Uterus (tissue), 4 donors: ENCODE measurements around the gene EPHB6. TPM values are rescaled to one million over a fixed set of nuclear protein-coding genes. Genes with fewer than 3 reads are reported as not detected.

Source experiments
- DNase-seq, 2 donors: peaks; one replicate each; pipeline ENCODE4 v3.0.0-alpha.2; 2019 to 2020
- H3K27ac ChIP-seq, 2 donors: fragments of 200-600 bp; sonication (generic); 1 replicate in 1 of 2; 2 replicates in 1 of 2; pipeline ENCODE4 v1.5.1; 2016 to 2018
- H3K27me3 ChIP-seq, 2 donors: fragments of 200-600 bp; sonication (generic); one replicate each; pipeline ENCODE4 v1.5.1; 2018 to 2019; ENCODE audit warnings: control low read depth in 1 of 2
- H3K36me3 ChIP-seq, 2 donors: fragments of 200-600 bp; sonication (generic); one replicate each; pipeline ENCODE4 v1.5.1; 2019; ENCODE audit warnings: control low read depth in 1 of 2
- H3K4me1 ChIP-seq, 2 donors: fragments of 200-600 bp; sonication (generic); one replicate each; pipeline ENCODE4 v1.5.1; 2018 to 2019; ENCODE audit warnings: control low read depth in 1 of 2
- H3K4me3 ChIP-seq, 2 donors: fragments of 200-600 bp; sonication (generic); 1 replicate in 1 of 2; 2 replicates in 1 of 2; pipeline ENCODE4 v1.5.1; 2018 to 2019; ENCODE audit warnings: mild to moderate bottlenecking in 1 of 2
- H3K9me3 ChIP-seq, 2 donors: fragments of 200-600 bp; sonication (generic); one replicate each; pipeline ENCODE4 v1.5.1; 2019; ENCODE audit warnings: control low read depth in 1 of 2
- CTCF ChIP-seq, 4 experiments: fragments of 200-600 bp in 2 of 4; fragments of 450-650 bp in 2 of 4; sonication (generic) in 2 of 4; IDR thresholded peaks; one replicate each; pipeline ENCODE4 v1.5.1; 2016 to 2019; ENCODE audit warnings: antibody characterized with exemption in 4 of 4, mild to moderate bottlenecking in 2 of 4, moderate library complexity in 1 of 4
- POLR2A ChIP-seq, 2 donors: fragments of 450-650 bp; IDR thresholded peaks; one replicate each; pipeline ENCODE4 v1.6.1; 2016; ENCODE audit warnings: antibody characterized with exemption in 2 of 2, mild to moderate bottlenecking in 1 of 2, moderate library complexity in 1 of 2
- intact Hi-C: fragments of 100-400 bp; cut with DNase I; formaldehyde crosslinking; loops from one replicate; pipeline ENCODE4 v1.15.1; 2023; ENCODE audit warnings: low total_unique reads
- total RNA-seq, 4 donors: library from RNA; depleted of rRNA in 3 of 4; stranded (reverse); fragments of >200 nt in 3 of 4; gene quantifications; one replicate each; pipeline versions ENCODE4 v1.1.0 to v1.2.4, GENCODE V29; 2014 to 2023
- donor health status: DM: yes; HTN: yes; CAD: no.

The EPHB6 gene
- total RNA-seq, 4 donors from 2014 or later = 1.5 to 34.6 (median 21.9) TPM

GRCh38 chr7:142905759-142906158, 50.9 kb downstream of the EPHB6 start:
- Histone ChIP-seq H3K9me3 (no peaks in the 10 kb centered on the region), H3K4me3 (no peak overlapping the region), H3K27me3 (no peaks in the 10 kb centered on the region), H3K27ac (no peak overlapping the region), H3K36me3 (no peaks in the 10 kb centered on the region), H3K4me1 (no peaks in the 10 kb centered on the region)
- DNase-seq = no peak
- TF ChIP-seq POLR2A (IDR thresholded peaks at IDR 0.05) (no peak), CTCF (IDR thresholded peaks at IDR 0.05) (no peak)
- intact Hi-C loops = no loop called here

- H3K9me3 ChIP-seq = no peaks in the 10 kb centered on the region
- H3K36me3 ChIP-seq = no peaks in the 10 kb centered on the region
- H3K27ac ChIP-seq = no peak overlapping the region
Measured at GRCh38 chr7:142906643-142907042, 51.8 kb downstream of the EPHB6 start.

GRCh38 chr7:142908290-142908689, 53.4 kb downstream of the EPHB6 start:
- Histone ChIP-seq H3K9me3 (no peaks in the 10 kb centered on the region), H3K27me3 (no peaks in the 10 kb centered on the region), H3K4me1 (no peaks in the 10 kb centered on the region), H3K36me3 (no peaks in the 10 kb centered on the region), H3K27ac (no peak overlapping the region), H3K4me3 (no peak overlapping the region)
- intact Hi-C loops = no loop called here
- TF ChIP-seq CTCF (IDR thresholded peaks at IDR 0.05) (no peak), POLR2A (IDR thresholded peaks at IDR 0.05) (no peak)
- DNase-seq = no peak

More at GRCh38 chr7:142906643-142907042, 51.8 kb downstream of the EPHB6 start:
- Histone ChIP-seq H3K4me1 (no peaks in the 10 kb centered on the region), H3K27me3 (no peaks in the 10 kb centered on the region), H3K4me3 (no peak overlapping the region)
- no peak for TF ChIP-seq POLR2A (IDR thresholded peaks at IDR 0.05)
- TF ChIP-seq CTCF (IDR thresholded peaks at IDR 0.05) = no peak
- no peak for DNase-seq
- intact Hi-C loops = no loop called here

DNA sequence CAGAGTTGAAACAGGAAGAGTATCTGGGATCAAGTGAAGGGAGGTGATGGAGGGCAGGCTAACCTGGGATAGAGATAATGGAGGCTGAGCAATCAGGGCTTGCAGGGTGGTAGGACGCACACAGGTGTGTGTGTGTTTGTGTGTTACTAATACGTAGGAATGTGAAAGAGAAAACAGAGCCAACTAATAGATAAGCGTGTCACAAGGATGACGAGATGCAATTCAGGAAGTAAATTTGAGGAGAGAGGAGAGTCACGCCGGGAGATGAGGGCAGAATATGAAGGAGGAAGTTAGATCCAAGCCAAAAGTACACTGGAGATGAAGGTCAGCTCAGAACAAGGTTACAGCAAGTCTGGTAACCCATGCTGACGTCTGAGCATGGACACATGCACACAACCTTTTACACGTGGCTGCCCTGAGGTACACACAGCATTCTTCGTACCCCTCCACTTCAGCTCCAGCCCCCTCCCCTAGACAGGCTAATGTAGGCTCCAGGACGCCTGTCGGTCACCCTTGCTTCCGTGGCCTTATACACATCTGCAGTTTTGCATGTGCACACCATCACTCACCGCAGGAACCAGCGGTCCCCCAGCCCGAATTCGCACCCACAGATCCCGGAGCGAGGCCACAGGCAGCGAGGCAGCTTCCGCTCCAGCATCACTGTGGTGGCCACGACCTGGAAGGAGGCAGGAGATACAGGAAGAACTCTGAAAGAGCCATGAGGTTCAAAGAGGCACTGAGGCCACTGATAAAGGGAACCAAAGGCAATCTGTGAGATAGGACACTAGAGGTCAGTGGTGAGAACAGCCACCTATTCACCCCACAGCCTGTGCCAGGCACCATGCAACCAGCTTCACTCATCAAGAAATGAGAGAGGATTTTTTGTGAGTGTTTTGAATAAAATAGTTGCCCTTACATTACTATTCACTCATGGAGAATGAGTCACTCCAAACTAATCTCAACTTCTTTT, 54.3 kb downstream of the EPHB6 start:
- intact Hi-C loops = no loop called here
- TF ChIP-seq CTCF (IDR thresholded peaks at IDR 0.05) = no peak
- TF ChIP-seq POLR2A (IDR thresholded peaks at IDR 0.05) = no peak
- no peaks in the 10 kb centered on the region for H3K4me1 ChIP-seq
- no peaks in the 10 kb centered on the region for H3K27me3 ChIP-seq
- H3K9me3 ChIP-seq = no peaks in the 10 kb centered on the region
- no peak for DNase-seq
- H3K27ac ChIP-seq = no peak overlapping the region
- H3K36me3 ChIP-seq = no peaks in the 10 kb centered on the region
- no peak overlapping the region for H3K4me3 ChIP-seq

GRCh38 chr7:142910031-142910433, 55.2 kb downstream of the EPHB6 start:
- no peaks in the 10 kb centered on the region for H3K4me1 ChIP-seq
- H3K4me3 ChIP-seq = no peak overlapping the region
- no peaks in the 10 kb centered on the region for H3K36me3 ChIP-seq
- no peaks in the 10 kb centered on the region for H3K9me3 ChIP-seq
- intact Hi-C loops = no loop called here
- DNase-seq = no peak
- no peaks in the 10 kb centered on the region for H3K27me3 ChIP-seq
- no peak overlapping the region for H3K27ac ChIP-seq
- no peak for TF ChIP-seq CTCF (IDR thresholded peaks at IDR 0.05)
- TF ChIP-seq POLR2A (IDR thresholded peaks at IDR 0.05) = no peak
